OCI-LY1 (cell line): ENCODE measurements around the gene ANLN.

Source experiments
- CTCF ChIP-seq: fragments of 200-600 bp; sonication (generic), shearing (Covaris generic); IDR thresholded peaks from 2 replicates; pipeline ENCODE4 v1.5.1; 2017; ENCODE audit warnings: mild to moderate bottlenecking, antibody characterized with exemption, low read length, moderate library complexity, mixed read lengths
- EZH2 ChIP-seq: fragments of 200-600 bp; sonication (generic), shearing (Covaris generic); IDR thresholded peaks from 2 replicates; pipeline ENCODE4 v1.8.0; 2017; ENCODE audit warnings: borderline replicate concordance, mixed run types, mild to moderate bottlenecking, antibody characterized with exemption, low read length, moderate library complexity, mixed read lengths

- TF ChIP-seq CTCF (no peak), EZH2 (no peak)
Measured at GRCh38 chr7:36478745-36479144, 89.1 kb downstream of the ANLN start.
